HepG2 (cell line): ENCODE results near the gene SLC44A4. TPM values are rescaled to one million over a fixed set of nuclear protein-coding genes. Genes with fewer than 3 reads are reported as not detected.

ENCODE experiments used
- AHR ChIP-seq: IDR thresholded peaks from 2 replicates; pipeline ENCODE4 v1.6.1; 2018; ENCODE audit warnings: missing genetic modification reagents, missing compliant biosample characterization
- ATF1 ChIP-seq: IDR thresholded peaks from 2 replicates; pipeline ENCODE4 v1.6.1; 2016; ENCODE audit warnings: mild to moderate bottlenecking, control low read depth
- CHCHD3 ChIP-seq: sonication (generic); formaldehyde crosslinking; IDR thresholded peaks from 2 replicates; pipeline ENCODE4 v1.8.0; 2022; ENCODE audit warnings: mild to moderate bottlenecking, missing genetic modification reagents, moderate library complexity
- CHD4 ChIP-seq: fragments of 200-600 bp; sonication (generic); IDR thresholded peaks from 2 replicates; pipeline ENCODE4 v1.7.0; 2017; ENCODE audit warnings: mild to moderate bottlenecking, low read length, borderline replicate concordance
- DDIT3 ChIP-seq: sonication (generic); formaldehyde crosslinking; IDR thresholded peaks from 2 replicates; pipeline ENCODE4 v1.4.0; 2020; ENCODE audit warnings: mild to moderate bottlenecking, missing genetic modification reagents
- DNMT1 ChIP-seq: sonication (generic); formaldehyde crosslinking; IDR thresholded peaks from 2 replicates; pipeline ENCODE4 v1.5.1; 2020; ENCODE audit warnings: mild to moderate bottlenecking, missing genetic modification reagents
- FLYWCH1 ChIP-seq: sonication (generic); formaldehyde crosslinking; IDR thresholded peaks from 2 replicates; pipeline ENCODE4 v1.8.1; 2023; ENCODE audit warnings: mild to moderate bottlenecking, missing genetic modification reagents
- KAT2B ChIP-seq: fragments of 150-350 bp; IDR thresholded peaks from 2 replicates; pipeline ENCODE4 v1.6.1; 2014; ENCODE audit warnings: low read depth, low read length, borderline replicate concordance
- KLF13 ChIP-seq: sonication (generic); formaldehyde crosslinking; IDR thresholded peaks from 2 replicates; pipeline ENCODE4 v1.4.0; 2020; ENCODE audit warnings: mild to moderate bottlenecking, missing genetic modification reagents
- MEIS1 ChIP-seq: sonication (generic); formaldehyde crosslinking; IDR thresholded peaks from 2 replicates; pipeline ENCODE4 v1.9.0; 2021; ENCODE audit warnings: mild to moderate bottlenecking, missing genetic modification reagents, moderate library complexity, borderline replicate concordance
- NR2F6 ChIP-seq, 2 experiments: IDR thresholded peaks; 2 replicates each; pipeline ENCODE4 v1.6.1; 2016; ENCODE audit warnings: antibody characterized with exemption in 1 of 2, mild to moderate bottlenecking in 1 of 2
- PAF1 ChIP-seq: IDR thresholded peaks from 2 replicates; pipeline ENCODE4 v1.6.1; 2016; ENCODE audit warnings: missing genetic modification reagents, missing compliant biosample characterization
- RFXAP ChIP-seq: sonication (generic); formaldehyde crosslinking; IDR thresholded peaks from 2 replicates; pipeline ENCODE4 v1.4.0; 2020; ENCODE audit warnings: missing genetic modification reagents, borderline replicate concordance
- SIN3A ChIP-seq: IDR thresholded peaks from 2 replicates; pipeline ENCODE4 v1.6.1; 2011; ENCODE audit warnings: low read depth, mild to moderate bottlenecking, control low read depth, low read length, borderline replicate concordance
- SKI ChIP-seq: fragments of 450-650 bp; IDR thresholded peaks from one replicate; pipeline ENCODE4 v1.6.1; 2018; ENCODE audit warnings: mild to moderate bottlenecking; ENCODE audit not compliant: partially characterized antibody
- TBX2 ChIP-seq: sonication (generic); formaldehyde crosslinking; IDR thresholded peaks from 2 replicates; pipeline ENCODE4 v1.5.0; 2020; ENCODE audit warnings: missing genetic modification reagents, mild to moderate bottlenecking, borderline replicate concordance
- TEAD2 ChIP-seq: sonication (generic); formaldehyde crosslinking; IDR thresholded peaks from 2 replicates; pipeline ENCODE4 v1.9.0; 2021; ENCODE audit warnings: missing genetic modification reagents
- ZFP1 ChIP-seq: IDR thresholded peaks from 2 replicates; pipeline ENCODE4 v1.6.1; 2016
- ZFP90 ChIP-seq: sonication (generic); formaldehyde crosslinking; IDR thresholded peaks from 2 replicates; pipeline ENCODE4 v1.8.0; 2022; ENCODE audit warnings: missing genetic modification reagents, mild to moderate bottlenecking, inconsistent platforms, borderline replicate concordance
- ZMAT5 ChIP-seq: sonication (generic); formaldehyde crosslinking; IDR thresholded peaks from 2 replicates; pipeline ENCODE4 v1.5.0; 2020; ENCODE audit warnings: mild to moderate bottlenecking, low read depth, missing genetic modification reagents, borderline replicate concordance
- ZNF20 ChIP-seq: sonication (generic); formaldehyde crosslinking; IDR thresholded peaks from 2 replicates; pipeline ENCODE4 v1.4.0; 2020; ENCODE audit warnings: mild to moderate bottlenecking, moderate library complexity, missing genetic modification reagents
- ZNF230 ChIP-seq: sonication (generic); formaldehyde crosslinking; IDR thresholded peaks from 2 replicates; pipeline ENCODE4 v1.4.0; 2020; ENCODE audit warnings: mild to moderate bottlenecking, missing genetic modification reagents
- ZNF292 ChIP-seq: sonication (generic); formaldehyde crosslinking; IDR thresholded peaks from 2 replicates; pipeline ENCODE4 v1.8.1; 2022; ENCODE audit warnings: mild to moderate bottlenecking, low read depth, missing genetic modification reagents, borderline replicate concordance
- ZNF317 ChIP-seq: sonication (generic); formaldehyde crosslinking; IDR thresholded peaks from 2 replicates; pipeline ENCODE4 v1.5.0; 2020; ENCODE audit warnings: mild to moderate bottlenecking, missing genetic modification reagents
- ZNF34 ChIP-seq: sonication (generic); formaldehyde crosslinking; IDR thresholded peaks from 2 replicates; pipeline ENCODE4 v1.4.0; 2020; ENCODE audit warnings: mild to moderate bottlenecking, missing genetic modification reagents, borderline replicate concordance
- ZNF354B ChIP-seq: sonication (generic); formaldehyde crosslinking; IDR thresholded peaks from 2 replicates; pipeline ENCODE4 v1.8.0; 2022; ENCODE audit warnings: mild to moderate bottlenecking, missing genetic modification reagents
- ZNF432 ChIP-seq: sonication (generic); formaldehyde crosslinking; IDR thresholded peaks from 2 replicates; pipeline ENCODE4 v1.5.0; 2020; ENCODE audit warnings: missing genetic modification reagents, mild to moderate bottlenecking, borderline replicate concordance
- ZNF446 ChIP-seq: sonication (generic); formaldehyde crosslinking; IDR thresholded peaks from 2 replicates; pipeline ENCODE4 v1.5.0; 2020; ENCODE audit warnings: mild to moderate bottlenecking, missing genetic modification reagents
- ZNF703 ChIP-seq: sonication (generic); formaldehyde crosslinking; IDR thresholded peaks from 2 replicates; pipeline ENCODE4 v1.5.1; 2020; ENCODE audit warnings: missing genetic modification reagents, mild to moderate bottlenecking, moderate library complexity, borderline replicate concordance
- ZNF710 ChIP-seq: sonication (generic); formaldehyde crosslinking; IDR thresholded peaks from 2 replicates; pipeline ENCODE4 v1.5.0; 2020; ENCODE audit warnings: mild to moderate bottlenecking, missing genetic modification reagents, borderline replicate concordance
- ZSCAN20 ChIP-seq: sonication (generic); formaldehyde crosslinking; IDR thresholded peaks from 2 replicates; pipeline ENCODE4 v1.4.0; 2020; ENCODE audit warnings: missing genetic modification reagents, mild to moderate bottlenecking, borderline replicate concordance
- polyA plus RNA-seq, 8 experiments: library from polyadenylated mRNA; depleted of rRNA in 3 of 8; stranded (reverse) in 7 of 8; unstranded in 1 of 8; fragments of >200 nt; fragmentation: Illumina TruSeq in 4 of 8; extraction: Trizol in 4 of 8; gene quantifications; 2 replicates each; pipeline versions ENCODE4 v1.2.1 to v1.2.3, GENCODE V29; 2011 to 2016; ENCODE audit warnings: low read depth in 4 of 8, missing spikeins in 1 of 8, mixed read lengths in 1 of 8; ENCODE audit not compliant: insufficient read depth in 1 of 8
- total RNA-seq, 5 experiments: library from RNA; depleted of rRNA; stranded (reverse); fragments of >200 nt; fragmentation: Illumina TruSeq; extraction: Trizol; gene quantifications; 2 replicates each; pipeline ENCODE4 v1.2.3, GENCODE V29; 2016; ENCODE audit warnings: low read depth in 1 of 5

Gene SLC44A4
- total and polyA plus RNA-seq, 2 of the 13 experiments (the other 11 are each of a cell fraction or from before 2014, with no cell fraction given), result 3.5 to 5.9 TPM

DNA sequence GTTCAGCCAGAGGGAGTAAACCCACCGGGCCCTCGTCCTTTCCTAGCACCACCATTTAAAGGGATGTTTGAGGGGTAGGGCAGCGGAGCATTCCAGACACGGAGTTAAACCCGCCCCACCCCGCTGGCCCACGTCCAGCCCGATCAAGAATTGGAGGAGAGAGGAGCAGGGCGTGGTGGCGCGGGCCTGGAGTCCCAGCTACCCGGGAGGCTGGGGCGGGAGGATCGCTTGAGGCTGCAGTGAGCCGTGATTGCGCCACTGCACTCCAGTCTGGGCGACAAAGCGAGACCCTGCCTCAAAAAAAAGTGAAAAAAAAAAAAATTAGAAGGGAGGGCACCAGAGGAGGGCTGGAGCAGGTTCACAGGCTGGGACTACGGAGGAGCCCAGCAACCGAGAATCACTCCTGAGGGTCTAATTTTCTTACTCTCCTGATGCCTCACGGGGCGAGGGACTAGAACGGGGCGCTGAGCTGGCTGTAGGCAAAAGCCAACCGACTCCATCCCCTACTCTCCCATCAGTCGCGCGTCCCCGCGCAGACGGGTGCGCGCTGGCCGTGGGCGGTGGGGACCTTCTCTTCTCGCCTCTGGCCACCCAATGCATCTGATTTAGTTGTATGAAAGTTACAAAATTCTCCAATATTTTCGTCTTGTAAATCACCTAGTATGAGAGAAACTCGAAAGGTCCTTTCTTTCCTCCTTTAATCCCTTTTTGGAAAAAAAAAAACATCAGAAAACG lies 57.3 kb downstream of the SLC44A4 start (continued):
- TF ChIP-seq DNMT1 (CRISPR knock-in tag) (no peak), FLYWCH1 (CRISPR knock-in tag) (no peak), ZNF292 (no peak; the same call in 1 of the 2 replicates), ZSCAN20 (CRISPR knock-in tag) (peak; percentile 25; the same call in 1 of the 2 replicates), ZMAT5 (CRISPR knock-in tag) (no peak), ZNF34 (CRISPR knock-in tag) (no peak), SKI (peak; percentile 9), ZNF446 (CRISPR knock-in tag) (no peak), ZNF230 (CRISPR knock-in tag) (no peak), NR2F6 (IDR thresholded peaks at IDR 0.05) (no peak), NR2F6 (CRISPR knock-in tag; IDR thresholded peaks at IDR 0.05) (no peak), ZFP1 (CRISPR knock-in tag) (0 out of 2 replicates have a peak, but pooled peaks have one; percentile 13), AHR (CRISPR knock-in tag) (0 out of 2 replicates have a peak, but pooled peaks have one; percentile 30), TEAD2 (no peak), ZNF317 (CRISPR knock-in tag) (no peak), ZNF710 (CRISPR knock-in tag) (no peak), KAT2B (no peak), MEIS1 (CRISPR knock-in tag) (no peak), ATF1 (CRISPR knock-in tag) (no peak), ZNF354B (CRISPR knock-in tag) (no peak), DDIT3 (CRISPR knock-in tag) (no peak), CHCHD3 (CRISPR knock-in tag) (no peak), PAF1 (no peak), TBX2 (peak; percentile 40; the same call in 1 of the 2 replicates), SIN3A (no peak), ZFP90 (CRISPR knock-in tag) (no peak), ZNF703 (CRISPR knock-in tag) (no peak), CHD4 (no peak), ZNF20 (CRISPR knock-in tag) (no peak), KLF13 (CRISPR knock-in tag) (no peak), ZNF432 (CRISPR knock-in tag) (no peak), RFXAP (CRISPR knock-in tag) (no peak)
